H1 (cell line): ENCODE measurements around the gene GSTO1. TPM values are rescaled to one million over a fixed set of nuclear protein-coding genes. Genes with fewer than 3 reads are reported as not detected.

Experiments used
- CTCF ChIA-PET: fragments of 300-600 bp; sonication (Branson Sonifier 250); formaldehyde crosslinking; loops from one replicate; lab custom pipeline; 2021; ENCODE audit not compliant: partially characterized antibody; lab: Charles Lee
- POLR2A ChIA-PET: fragments of 300-600 bp; sonication (Branson Sonifier 250); formaldehyde crosslinking; loops from one replicate; lab custom pipeline; 2021; ENCODE audit warnings: inconsistent platforms; ENCODE audit not compliant: partially characterized antibody; lab: Charles Lee
- DNase-seq, 2 experiments: peaks; one replicate each; pipeline versions ENCODE4 v3.0.0 to v3.0.0-alpha.2; 2010 to 2022; ENCODE audit warnings: low spot score in 2 of 2, low read depth in 1 of 2, mixed read lengths in 1 of 2
- FAIRE-seq: peaks from 2 replicates; lab custom pipeline; 2011; peaks lifted over from hg19 to GRCh38; lab: Jason Lieb, UNC
- H2AFZ ChIP-seq: 2 replicates; pipeline ENCODE4 v1.8.1; 2012; ENCODE audit warnings: low read length, inconsistent platforms
- H2AK5ac ChIP-seq: 2 replicates; pipeline ENCODE4 v1.6.1; 2013; ENCODE audit warnings: low read depth, low read length
- H2BK120ac ChIP-seq: replicated peaks from 2 replicates; pipeline ENCODE3; 2013; ENCODE audit warnings: low read depth, low read length, inconsistent platforms
- H2BK12ac ChIP-seq: 2 replicates; pipeline ENCODE4 v1.6.1; 2013; ENCODE audit warnings: low read depth, low read length
- H2BK15ac ChIP-seq: 2 replicates; pipeline ENCODE4 v1.6.1; 2013; ENCODE audit warnings: low read length
- H2BK20ac ChIP-seq: 2 replicates; pipeline ENCODE4 v1.6.1; 2013; ENCODE audit warnings: low read length
- H2BK5ac ChIP-seq: 2 replicates; pipeline ENCODE4 v1.6.1; 2013; ENCODE audit warnings: low read depth, low read length
- H3K14ac ChIP-seq: 2 replicates; pipeline ENCODE4 v1.6.1; 2013; ENCODE audit warnings: inconsistent platforms; ENCODE audit not compliant: insufficient read length
- H3K18ac ChIP-seq: 2 replicates; pipeline ENCODE4 v1.6.1; 2013; ENCODE audit warnings: low read length; ENCODE audit errors: extremely low read depth
- H3K23ac ChIP-seq: 2 replicates; pipeline ENCODE4 v1.6.1; 2013; ENCODE audit warnings: inconsistent platforms; ENCODE audit not compliant: insufficient read length
- H3K23me2 ChIP-seq: 2 replicates; pipeline ENCODE4 v1.6.1; 2013; ENCODE audit warnings: low read depth, low read length
- H3K27ac ChIP-seq: 2 replicates; pipeline ENCODE4 v1.6.1; 2011; ENCODE audit warnings: low read depth, low read length, inconsistent platforms
- H3K27me3 ChIP-seq, 4 experiments: replicated peaks in 1 of 4; 1 replicate in 1 of 4; 2 replicates in 3 of 4; pipeline versions ENCODE4 v1.6.1 to v1.8.1; 2011 to 2013; ENCODE audit warnings: low read length in 3 of 4, mild to moderate bottlenecking in 3 of 4, inconsistent platforms in 2 of 4, mixed read lengths in 2 of 4, moderate library complexity in 1 of 4; ENCODE audit not compliant: control insufficient read depth in 3 of 4, insufficient read depth in 3 of 4; ENCODE audit errors: extremely low read depth in 1 of 4
- H3K36me3 ChIP-seq, 4 experiments: 2 replicates each; pipeline versions ENCODE4 v1.6.1 to v1.8.1; 2011 to 2013; ENCODE audit warnings: mild to moderate bottlenecking in 4 of 4, low read length in 3 of 4, moderate library complexity in 2 of 4, control low read depth in 1 of 4, inconsistent platforms in 1 of 4; ENCODE audit not compliant: insufficient read depth in 4 of 4, control insufficient read depth in 2 of 4
- H3K4ac ChIP-seq: replicated peaks from 2 replicates; pipeline ENCODE3; 2013; ENCODE audit warnings: low read length, low read depth, mixed read lengths, inconsistent platforms; ENCODE audit not compliant: insufficient read length
- H3K4me1 ChIP-seq, 4 experiments: replicated peaks in 1 of 4; 1 replicate in 1 of 4; 2 replicates in 3 of 4; pipeline versions ENCODE4 v1.6.1 to v1.8.1; 2011 to 2013; ENCODE audit warnings: low read length in 3 of 4, inconsistent platforms in 2 of 4, mixed read lengths in 1 of 4; ENCODE audit not compliant: insufficient read depth in 4 of 4, control insufficient read depth in 3 of 4
- H3K4me2 ChIP-seq, 2 experiments: 2 replicates each; pipeline versions ENCODE4 v1.6.1 to v1.8.1; 2011 to 2013; ENCODE audit warnings: low read depth in 2 of 2, low read length in 2 of 2, control low read depth in 1 of 2, inconsistent platforms in 1 of 2, mild to moderate bottlenecking in 1 of 2; ENCODE audit not compliant: insufficient read depth in 1 of 2
- H3K4me3 ChIP-seq, 4 experiments: fragments of 200-600, 300-600 bp in 1 of 4; sonication (generic), shearing (Covaris generic), sonication (Bioruptor Twin) in 1 of 4; 2 replicates each; pipeline versions ENCODE4 v1.5.1 to v1.8.1; 2011 to 2016; ENCODE audit warnings: low read length in 4 of 4, low read depth in 3 of 4, control low read depth in 2 of 4, inconsistent platforms in 2 of 4, mild to moderate bottlenecking in 2 of 4, mixed read lengths in 1 of 4, moderate library complexity in 1 of 4; ENCODE audit not compliant: insufficient read depth in 2 of 4; ENCODE audit errors: extremely low read depth in 1 of 4
- H3K56ac ChIP-seq: replicated peaks from 2 replicates; pipeline ENCODE3; 2013; ENCODE audit warnings: low read depth, mild to moderate bottlenecking, mixed read lengths, low read length, inconsistent platforms; ENCODE audit not compliant: insufficient read length
- H3K79me1 ChIP-seq: 2 replicates; pipeline ENCODE4 v1.6.1; 2013; ENCODE audit warnings: low read depth, low read length, control low read depth
- H3K79me2 ChIP-seq, 2 experiments: 2 replicates each; pipeline versions ENCODE4 v1.6.1 to v1.8.1; 2012 to 2013; ENCODE audit warnings: low read length in 2 of 2, mild to moderate bottlenecking in 2 of 2, inconsistent platforms in 1 of 2; ENCODE audit not compliant: insufficient read depth in 2 of 2, control insufficient read depth in 1 of 2
- H3K9ac ChIP-seq, 4 experiments: replicated peaks in 1 of 4; 1 replicate in 1 of 4; 2 replicates in 3 of 4; pipeline versions ENCODE4 v1.6.1 to v1.8.1; 2011 to 2013; ENCODE audit warnings: low read depth in 3 of 4, low read length in 3 of 4, control low read depth in 2 of 4, mild to moderate bottlenecking in 2 of 4, moderate library complexity in 2 of 4, inconsistent platforms in 1 of 4; ENCODE audit errors: extremely low read depth in 1 of 4
- H3K9me3 ChIP-seq, 2 experiments: 2 replicates each; pipeline versions ENCODE4 v1.6.1 to v1.8.1; 2012 to 2013; ENCODE audit warnings: mild to moderate bottlenecking in 2 of 2, moderate library complexity in 2 of 2, control low read depth in 1 of 2, inconsistent platforms in 1 of 2, low read depth in 1 of 2, low read length in 1 of 2, mixed read lengths in 1 of 2; ENCODE audit not compliant: insufficient read depth in 2 of 2
- H4K20me1 ChIP-seq, 2 experiments: replicated peaks in 1 of 2; 2 replicates each; pipeline versions ENCODE3 to v1.8.1; 2011 to 2013; ENCODE audit warnings: inconsistent platforms in 2 of 2, low read length in 2 of 2, mild to moderate bottlenecking in 1 of 2; ENCODE audit not compliant: insufficient read depth in 2 of 2, control insufficient read depth in 1 of 2
- H4K5ac ChIP-seq: 2 replicates; pipeline ENCODE4 v1.6.1; 2013; ENCODE audit warnings: low read length, low read depth, mixed read lengths, inconsistent platforms; ENCODE audit not compliant: insufficient read length
- H4K8ac ChIP-seq: 2 replicates; pipeline ENCODE4 v1.8.0; 2013; ENCODE audit warnings: mild to moderate bottlenecking, moderate library complexity, low read length, inconsistent platforms; ENCODE audit not compliant: insufficient read depth; ENCODE audit errors: extremely low read depth
- H4K91ac ChIP-seq: replicated peaks from 2 replicates; pipeline ENCODE3; 2013; ENCODE audit warnings: low read length, mixed read lengths, inconsistent platforms; ENCODE audit not compliant: insufficient read length
- BCL11A ChIP-seq, 2 experiments: IDR thresholded peaks; one replicate each; pipeline ENCODE4 v1.6.1; 2011; ENCODE audit warnings: low read depth in 2 of 2, low read length in 2 of 2, mild to moderate bottlenecking in 2 of 2
- BRCA1 ChIP-seq: IDR thresholded peaks from 2 replicates; pipeline ENCODE4 v1.6.1; 2012; ENCODE audit warnings: low read depth, low read length, improper control_type of control experiment
- EGR1 ChIP-seq: IDR thresholded peaks from 2 replicates; pipeline ENCODE4 v1.6.1; 2011; ENCODE audit warnings: low read depth, low read length, borderline replicate concordance
- KDM1A ChIP-seq: fragments of 200-600, 300-600 bp; sonication (generic); IDR thresholded peaks from 2 replicates; pipeline ENCODE4 v1.7.1; 2016; ENCODE audit warnings: mild to moderate bottlenecking, low read length, borderline replicate concordance
- KDM5A ChIP-seq: fragments of 200-600 bp; IDR thresholded peaks from 2 replicates; pipeline ENCODE4 v1.7.1; 2012; ENCODE audit warnings: mild to moderate bottlenecking, low read length, inconsistent platforms, mixed read lengths
- MAFK ChIP-seq: IDR thresholded peaks from 2 replicates; pipeline ENCODE4 v1.6.1; 2012; ENCODE audit warnings: low read depth, mild to moderate bottlenecking, improper control_type of control experiment, low read length
- RXRA ChIP-seq: IDR thresholded peaks from 2 replicates; pipeline ENCODE4 v1.6.1; 2011; ENCODE audit warnings: low read depth, mild to moderate bottlenecking, low read length, moderate library complexity; ENCODE audit not compliant: insufficient read depth
- SP1 ChIP-seq: IDR thresholded peaks from 2 replicates; pipeline ENCODE4 v1.6.1; 2011; ENCODE audit warnings: low read depth, low read length
- TEAD4 ChIP-seq: IDR thresholded peaks from 2 replicates; pipeline ENCODE4 v1.6.1; 2012; ENCODE audit warnings: low read depth, low read length, inconsistent platforms, mixed read lengths
- WGBS, 2 experiments: shearing (Covaris generic) in 1 of 2; methylation state at CpG; one replicate each; pipeline versions ENCODE4 v1.1.6 to v1.1.7; 2013 to 2015; ENCODE audit warnings: low lambda C conversion rate in 2 of 2, mixed read lengths in 2 of 2, inconsistent platforms in 1 of 2, low coverage in 1 of 2, missing lambda C conversion rate in 1 of 2; ENCODE audit not compliant: insufficient replicate concordance in 2 of 2, insufficient coverage in 1 of 2, insufficient read length in 1 of 2; ENCODE audit errors: extremely low coverage in 1 of 2, missing lambda C conversion rate in 1 of 2; 5-methylcytosine and 5-hydroxymethylcytosine counted together
- polyA plus RNA-seq, 7 experiments: library from polyadenylated mRNA; depleted of rRNA in 3 of 7; stranded (reverse) in 5 of 7; unstranded in 2 of 7; fragments of >200 nt in 5 of 7; fragments of 200-250 nt in 2 of 7; gene quantifications; 1 replicate in 5 of 7; 2 replicates in 1 of 7; 4 replicates in 1 of 7; pipeline versions ENCODE4 v1.2.1 to v1.2.3, GENCODE V29; 2011 to 2013; ENCODE audit warnings: missing spikeins in 2 of 7, mixed read lengths in 2 of 7
- total RNA-seq: library from RNA; stranded (reverse); fragmentation: NEBNext Ultra II Directional; extraction: Animal tissue kit (Norgen Biotek cat#: 25700); gene quantifications from 2 replicates; pipeline ENCODE4 v1.2.1, GENCODE V29; 2021

GSTO1 gene
- total and polyA plus RNA-seq, 2 of the 8 experiments (the other 6 are each of a cell fraction or from before 2014, with no cell fraction given): 22.4 to 32.5 TPM

DNA sequence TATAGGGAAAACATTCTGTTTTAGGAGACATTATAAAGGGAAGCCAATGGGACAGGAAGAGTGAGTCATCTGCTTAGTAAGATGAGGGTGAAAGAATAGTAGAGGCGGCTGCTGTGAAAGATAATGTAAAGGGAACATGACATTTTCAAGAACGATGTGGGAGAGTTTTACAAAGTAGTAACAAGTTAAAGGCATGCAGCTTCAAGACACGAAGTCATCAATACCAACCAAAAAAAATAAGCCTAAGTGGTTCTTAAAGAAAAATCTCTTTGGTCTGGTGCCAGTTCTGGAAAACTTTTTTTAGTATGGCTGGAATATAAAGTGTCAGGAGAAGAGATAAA, 6.1 kb downstream of the GSTO1 start:
- H3K79me2 ChIP-seq: peaks cover 0 to 26% of the 10 kb centered on the region in 2 experiments; a peak in 2 of 4 replicates

More for the DNA sequence above, 6.1 kb downstream of the GSTO1 start:
- Histone ChIP-seq H4K5ac (no peak overlapping the region), H3K36me3 (peaks cover 0 to 34% (median 4%) of the 10 kb centered on the region in 4 experiments; a peak in 5 of 8 replicates), H3K14ac (no peak overlapping the region), H2AFZ (no peak overlapping the region), H2BK5ac (no peak overlapping the region), H2BK20ac (no peak overlapping the region), H2BK120ac (no peak overlapping the region), H3K9ac (no peak overlapping the region), H3K4me3 (no peak overlapping the region), H2AK5ac (no peak overlapping the region), H3K4me1 (no peaks in the 10 kb centered on the region; a peak in 1 of 7 replicates), H3K4ac (no peak overlapping the region), H3K27me3 (no peaks in the 10 kb centered on the region; a peak in 1 of 7 replicates), H4K8ac (no peak overlapping the region), H3K23me2 (no peaks in the 10 kb centered on the region), H4K20me1 (peaks cover 4 to 7% of the 10 kb centered on the region in 2 experiments), H3K56ac (no peak overlapping the region), H3K9me3 (no peaks in the 10 kb centered on the region), H2BK12ac (no peak overlapping the region), H3K18ac (no peak overlapping the region), H4K91ac (no peak overlapping the region), H3K4me2 (no peak overlapping the region), H2BK15ac (no peak overlapping the region), H3K23ac (no peak overlapping the region), H3K79me1 (no peaks in the 10 kb centered on the region; the same call in 1 of the 2 replicates), H3K27ac (no peak overlapping the region)
- DNase-seq: no peak
- ChIA-PET CTCF (interaction anchor here (1.4 kb wide), 1 partner anchor 31 kb away, joined by 7 read pairs; no protein-coding TSS in a partner anchor), POLR2A (no interaction called here)
- no peak for FAIRE-seq
- TF ChIP-seq SP1 (no peak), KDM1A (no peak), EGR1 (no peak), BRCA1 (no peak), KDM5A (no peak), BCL11A (IDR thresholded peaks at IDR 0.05; ENCODE audit: low read depth in 2 of 2, low read length in 2 of 2) (no peak), TEAD4 (no peak), RXRA (no peak), MAFK (no peak)
- WGBS, 2 experiments: 84% methylated on average over 3 of the region's 3 CpGs; no CpG with 5 or more reads in 1 of the 2 experiments
